SK-N-MC (cell line): Measurements from ENCODE around the gene SPAG7.

ENCODE experiments used
- DNase-seq: peaks from one replicate; pipeline ENCODE4 v3.0.0-alpha.2; 2011; ENCODE audit warnings: low read depth, low spot score
- H3K27ac ChIP-seq: fragments of 200-600 bp; sonication (generic); 2 replicates; pipeline ENCODE4 v1.5.1; 2016; ENCODE audit warnings: mixed run types
- H3K36me3 ChIP-seq: fragments of 200-600 bp; sonication (generic); 2 replicates; pipeline ENCODE4 v1.6.1; 2017; ENCODE audit warnings: antibody characterized with exemption, low read length, mixed read lengths; ENCODE audit not compliant: insufficient read depth
- H3K4me3 ChIP-seq: fragments of 200-600 bp; sonication (generic); 2 replicates; pipeline ENCODE4 v1.5.1; 2016
- H3K9ac ChIP-seq: fragments of 200-600 bp; sonication (generic); 2 replicates; pipeline ENCODE4 v1.8.0; 2017; ENCODE audit warnings: mixed run types, mixed read lengths; ENCODE audit not compliant: insufficient read length
- H3K9me3 ChIP-seq: fragments of 200-600 bp; sonication (generic); 2 replicates; pipeline ENCODE4 v1.6.1; 2017; ENCODE audit warnings: low read depth, mild to moderate bottlenecking, antibody characterized with exemption, low read length, moderate library complexity, mixed read lengths
- EZH2 ChIP-seq: fragments of 200-600 bp; sonication (generic); IDR thresholded peaks from one replicate; pipeline ENCODE4 v1.6.1; 2017; ENCODE audit warnings: antibody characterized with exemption
- FOXP2 ChIP-seq: optimal IDR thresholded peaks from 2 replicates; pipeline ENCODE3; 2011; ENCODE audit warnings: mild to moderate bottlenecking, moderate library complexity; ENCODE audit not compliant: insufficient read depth; ENCODE audit errors: extremely low read length, control extremely low read depth
- POLR2AphosphoS5 ChIP-seq: IDR thresholded peaks from 2 replicates; pipeline ENCODE4 v1.6.1; 2012; ENCODE audit warnings: mild to moderate bottlenecking, low read depth, low read length, borderline replicate concordance

SPAG7 gene

GRCh38 chr17:4958102-4958501, 9.5 kb downstream of the SPAG7 start:
- Histone ChIP-seq H3K27ac (no peak overlapping the region), H3K9ac (no peak overlapping the region), H3K36me3 (peaks cover 12% of the 10 kb centered on the region; the same call in 1 of the 2 replicates), H3K9me3 (no peaks in the 10 kb centered on the region), H3K4me3 (no peak overlapping the region)
- no peak for DNase-seq
- TF ChIP-seq FOXP2 (no peak), EZH2 (no peak), POLR2AphosphoS5 (no peak)

GRCh38 chr17:4956493-4957061, 11.0 kb downstream of the SPAG7 start:
- TF ChIP-seq FOXP2: no peak
- no peak for TF ChIP-seq POLR2AphosphoS5
- TF ChIP-seq EZH2: no peak
- Histone ChIP-seq H3K9me3 (no peaks in the 10 kb centered on the region), H3K4me3 (no peak overlapping the region), H3K9ac (no peak overlapping the region), H3K27ac (no peak overlapping the region), H3K36me3 (peaks cover 12% of the 10 kb centered on the region; the same call in 1 of the 2 replicates)
- no peak for DNase-seq

- no peak for TF ChIP-seq POLR2AphosphoS5
- no peak overlapping the region for H3K4me3 ChIP-seq
- H3K27ac ChIP-seq: no peak overlapping the region
- no peaks in the 10 kb centered on the region for H3K9me3 ChIP-seq
- peaks cover 9% of the 10 kb centered on the region; the same call in 1 of the 2 replicates for H3K36me3 ChIP-seq
- DNase-seq: no peak
- H3K9ac ChIP-seq: no peak overlapping the region
These were observed 12.5 kb downstream of the SPAG7 start for GRCh38 chr17:4955091-4955490.

- DNase-seq: no peak
- H3K4me3 ChIP-seq: no peak overlapping the region
- 0 out of 2 replicates have a peak overlapping the region, but pooled peaks have one; percentile 26 for H3K27ac ChIP-seq
- H3K36me3 ChIP-seq: no peaks in the 10 kb centered on the region
- no peak overlapping the region for H3K9ac ChIP-seq
- TF ChIP-seq FOXP2 (no peak), EZH2 (no peak), POLR2AphosphoS5 (no peak)
- no peaks in the 10 kb centered on the region for H3K9me3 ChIP-seq
These were observed 14.1 kb downstream of the SPAG7 start for GRCh38 chr17:4953451-4953961.

GRCh38 chr17:4951486-4951885, 16.1 kb downstream of the SPAG7 start:
- Histone ChIP-seq H3K9ac (no peak overlapping the region), H3K4me3 (no peak overlapping the region), H3K9me3 (no peaks in the 10 kb centered on the region), H3K36me3 (peaks cover 7% of the 10 kb centered on the region), H3K27ac (no peak overlapping the region)
- TF ChIP-seq FOXP2: no peak
- no peak for TF ChIP-seq EZH2
- no peak for TF ChIP-seq POLR2AphosphoS5
- no peak for DNase-seq

GRCh38 chr17:4950746-4951204, 16.8 kb downstream of the SPAG7 start, which contains the start of gene ENO3:
Gene ENO3, plus strand, starts transcription at chr17:4951119. Its CDS starts 711 bp downstream, at chr17:4951830.
- DNase-seq: no peak
- no peak for TF ChIP-seq POLR2AphosphoS5
- no peak for TF ChIP-seq FOXP2
- no peak for TF ChIP-seq EZH2
- H3K4me3 ChIP-seq: no peak within 1 kb of the TSS
- H3K9ac ChIP-seq: no peak within 1 kb of the TSS
- H3K36me3 ChIP-seq: peaks cover 14% of the 10 kb centered on the region
- H3K27ac ChIP-seq: peak within 1 kb of the TSS; percentile 64
- H3K9me3 ChIP-seq: no peaks in the 10 kb centered on the region

GRCh38 chr17:4950075-4950745, 17.4 kb downstream of the SPAG7 start:
- H3K9ac ChIP-seq: no peak overlapping the region
- H3K36me3 ChIP-seq: peaks cover 20% of the 10 kb centered on the region
- no peak for DNase-seq
- H3K27ac ChIP-seq: peak overlapping the region; percentile 64
- no peaks in the 10 kb centered on the region for H3K9me3 ChIP-seq
- no peak overlapping the region for H3K4me3 ChIP-seq
- no peak for TF ChIP-seq POLR2AphosphoS5
- TF ChIP-seq EZH2: no peak

- no peak for DNase-seq
- H3K27ac ChIP-seq: peak overlapping the region; percentile 97
- peak overlapping the region; percentile 81 for H3K9ac ChIP-seq
- H3K9me3 ChIP-seq: no peaks in the 10 kb centered on the region
- no peak for TF ChIP-seq FOXP2
- no peak for TF ChIP-seq EZH2
- TF ChIP-seq POLR2AphosphoS5: no peak; the same call in 1 of the 2 replicates
- H3K4me3 ChIP-seq: peak overlapping the region; percentile 83
- peaks cover 27% of the 10 kb centered on the region for H3K36me3 ChIP-seq
These were observed 18.1 kb downstream of the SPAG7 start for GRCh38 chr17:4949321-4950074.

GRCh38 chr17:4948931-4949320, 18.7 kb downstream of the SPAG7 start:
- TF ChIP-seq FOXP2 (no peak), POLR2AphosphoS5 (no peak), EZH2 (no peak)
- no peak for DNase-seq
- Histone ChIP-seq H3K9me3 (no peaks in the 10 kb centered on the region), H3K4me3 (peak overlapping the region; percentile 83), H3K27ac (peak overlapping the region; percentile 97), H3K9ac (peak overlapping the region; percentile 81), H3K36me3 (peaks cover 33% of the 10 kb centered on the region)
